PC-3 (cell line): ENCODE data around the gene PCARE. TPM values are rescaled to one million over a fixed set of nuclear protein-coding genes. Genes with fewer than 3 reads are reported as not detected.

Experiments used
- ATAC-seq: fragments of 200-7000 bp; cut with Tn5 transposase; 2 replicates; pipeline ENCODE4 v1.9.1; 2020; ENCODE audit warnings: mild to moderate bottlenecking, moderate library complexity
- BruUV-seq: library from RNA; stranded (reverse); fragments of 400-500 nt; replicated peaks from 2 replicates; lab custom pipeline; 2021; lab: Mats Ljungman, UMichigan
- CTCF ChIA-PET: fragments of 300-600 bp; sonication (Branson Sonifier 250); formaldehyde crosslinking; loops from one replicate; lab custom pipeline; 2022; ENCODE audit warnings: antibody characterized with exemption; lab: Charles Lee
- POLR2A ChIA-PET: fragments of 300-600 bp; sonication (Branson Sonifier 250); formaldehyde crosslinking; loops from one replicate; lab custom pipeline; 2022; ENCODE audit warnings: antibody characterized with exemption; ENCODE audit not compliant: unreplicated experiment; lab: Charles Lee
- DNase-seq: peaks from one replicate; pipeline ENCODE4 v3.0.0-alpha.2; 2015
- H2AFZ ChIP-seq: fragments of 300-600 bp; sonication (generic); 2 replicates; pipeline ENCODE4 v1.6.0; 2016; ENCODE audit warnings: antibody characterized with exemption, low read length
- H3F3A ChIP-seq: fragments of 300-600 bp; sonication (generic); one replicate; pipeline ENCODE4 v1.6.0; 2017; ENCODE audit warnings: antibody characterized with exemption, low read length, control low read depth, mild to moderate bottlenecking; ENCODE audit not compliant: unreplicated experiment
- H3K27ac ChIP-seq: fragments of 300-600 bp; sonication (generic); 2 replicates; pipeline ENCODE4 v1.5.1; 2016; ENCODE audit warnings: mild to moderate bottlenecking, low read length
- H3K27me3 ChIP-seq: fragments of 300-600 bp; sonication (generic); 2 replicates; pipeline ENCODE4 v1.6.1; 2016; ENCODE audit warnings: low read length, mixed read lengths
- H3K36me3 ChIP-seq: fragments of 300-600 bp; sonication (generic); 2 replicates; pipeline ENCODE4 v1.6.1; 2016; ENCODE audit warnings: low read depth, mixed run types, low read length, mixed read lengths
- H3K4me1 ChIP-seq: fragments of 300-600 bp; sonication (generic); 2 replicates; pipeline ENCODE4 v1.5.1; 2016; ENCODE audit warnings: low read length; ENCODE audit not compliant: insufficient read depth
- H3K4me2 ChIP-seq: fragments of 300-600 bp; sonication (generic); 2 replicates; pipeline ENCODE4 v1.6.0; 2016; ENCODE audit warnings: low read length
- H3K4me3 ChIP-seq: fragments of 300-600 bp; sonication (generic); 2 replicates; pipeline ENCODE4 v1.5.1; 2016; ENCODE audit warnings: mild to moderate bottlenecking, low read length, mixed read lengths
- H3K79me2 ChIP-seq: fragments of 300-600 bp; sonication (generic); 2 replicates; pipeline ENCODE4 v1.6.1; 2017; ENCODE audit warnings: low read length, mixed read lengths
- H3K9ac ChIP-seq: fragments of 300-600 bp; sonication (generic); 2 replicates; pipeline ENCODE4 v1.6.0; 2016; ENCODE audit warnings: mild to moderate bottlenecking, low read length
- H3K9me2 ChIP-seq: fragments of 300-600 bp; sonication (generic); replicated peaks from 2 replicates; pipeline ENCODE4 v1.6.1; 2016; ENCODE audit warnings: mixed run types, low read length, mixed read lengths
- H3K9me3 ChIP-seq: fragments of 300-600 bp; sonication (generic); 2 replicates; pipeline ENCODE4 v1.6.1; 2016; ENCODE audit warnings: low read length, mixed read lengths
- H4K20me1 ChIP-seq: fragments of 300-600 bp; sonication (generic); 2 replicates; pipeline ENCODE4 v1.6.1; 2016; ENCODE audit warnings: low read length, mixed read lengths
- EZH2 ChIP-seq: fragments of 300-600 bp; sonication (generic); IDR thresholded peaks from one replicate; pipeline ENCODE4 v1.6.1; 2017; ENCODE audit warnings: antibody characterized with exemption, mild to moderate bottlenecking, low read length; ENCODE audit not compliant: unreplicated experiment
- EZH2phosphoT487 ChIP-seq: fragments of 300-600 bp; sonication (generic); IDR thresholded peaks from 2 replicates; pipeline ENCODE4 v1.6.1; 2018; ENCODE audit warnings: mild to moderate bottlenecking, antibody characterized with exemption, low read length, borderline replicate concordance
- intact Hi-C: fragments of 100-400 bp; cut with micrococcal nuclease; formaldehyde crosslinking; loops from 2 replicates; pipeline ENCODE4 v1.9.0; 2023
- total RNA-seq: library from RNA; depleted of rRNA; stranded (reverse); fragments of >200 nt; gene quantifications from 2 replicates; pipeline ENCODE4 v1.2.3, GENCODE V29; 2014; rRNA removed
- TF ChIP-seq, protein P1 (sequence below): fragments of 300-600 bp; sonication (generic); conservative IDR thresholded peaks from 2 replicates; pipeline ENCODE4 v1.5.1; 2017; ENCODE audit warnings: antibody characterized with exemption, low read depth, mild to moderate bottlenecking, low read length

PCARE gene
- total RNA-seq, 1 experiment from 2014 or later: not detected

DNA sequence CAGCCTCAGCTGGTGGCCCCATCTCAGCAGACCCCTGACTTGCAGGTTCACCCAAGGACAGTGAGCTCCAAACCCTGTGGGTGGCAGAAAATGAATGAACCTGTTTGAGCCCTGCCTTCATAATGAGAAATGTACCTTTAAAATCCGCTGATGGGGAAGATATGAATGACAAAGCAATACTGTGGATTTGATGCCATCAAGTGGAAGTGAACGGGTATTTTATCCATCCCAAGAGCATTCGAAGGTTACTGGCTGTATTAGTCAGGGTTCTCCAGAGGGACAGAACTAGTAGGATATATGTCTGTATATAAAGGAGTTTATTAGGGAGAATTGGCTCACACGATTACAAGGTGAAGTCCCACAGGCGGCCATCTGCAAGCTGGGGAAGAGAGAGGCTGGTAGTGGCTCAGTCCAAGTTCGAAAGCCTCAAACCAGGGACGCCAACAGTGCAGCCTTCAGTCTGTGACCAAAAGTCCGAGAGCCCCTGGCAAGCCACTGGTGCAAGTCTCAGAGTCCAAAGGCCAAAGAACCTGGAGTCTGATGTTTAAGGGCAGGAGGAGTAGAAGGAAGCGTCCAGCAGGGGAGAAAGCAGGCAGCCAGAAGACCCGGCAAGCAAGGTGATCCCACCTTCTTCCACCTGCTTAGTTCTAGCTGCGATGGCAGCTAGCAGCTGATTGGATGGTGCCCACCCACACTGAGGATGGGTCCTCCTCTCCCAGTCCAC lies 61.1 kb downstream of the PCARE start:
- DNase-seq (peak; percentile 33), ATAC-seq (0 out of 2 replicates have a peak, but pooled peaks have one; percentile 18)
- Histone ChIP-seq H3K4me3 (no peak overlapping the region), H3K9me2 (no peaks in the 10 kb centered on the region), H3K36me3 (no peaks in the 10 kb centered on the region), H3K9me3 (no peaks in the 10 kb centered on the region), H3K4me2 (no peak overlapping the region), H4K20me1 (no peaks in the 10 kb centered on the region), H2AFZ (no peak overlapping the region), H3K27ac (no peak overlapping the region), H3F3A (no peaks in the 10 kb centered on the region), H3K9ac (no peak overlapping the region), H3K79me2 (no peaks in the 10 kb centered on the region), H3K4me1 (peaks cover 15% of the 10 kb centered on the region), H3K27me3 (no peaks in the 10 kb centered on the region)
- intact Hi-C loops: loop anchor here (1.0 kb wide), 1 partner anchor 55 kb away; no protein-coding TSS in a partner anchor
- POLR2A ChIA-PET: interaction anchor here (0.5 kb wide), 1 partner anchor 34 kb away, joined by 3 read pairs; no protein-coding TSS in a partner anchor
- BruUV-seq: no TSS peak
- no peak for TF ChIP-seq EZH2phosphoT487
- TF ChIP-seq, protein P1, sequence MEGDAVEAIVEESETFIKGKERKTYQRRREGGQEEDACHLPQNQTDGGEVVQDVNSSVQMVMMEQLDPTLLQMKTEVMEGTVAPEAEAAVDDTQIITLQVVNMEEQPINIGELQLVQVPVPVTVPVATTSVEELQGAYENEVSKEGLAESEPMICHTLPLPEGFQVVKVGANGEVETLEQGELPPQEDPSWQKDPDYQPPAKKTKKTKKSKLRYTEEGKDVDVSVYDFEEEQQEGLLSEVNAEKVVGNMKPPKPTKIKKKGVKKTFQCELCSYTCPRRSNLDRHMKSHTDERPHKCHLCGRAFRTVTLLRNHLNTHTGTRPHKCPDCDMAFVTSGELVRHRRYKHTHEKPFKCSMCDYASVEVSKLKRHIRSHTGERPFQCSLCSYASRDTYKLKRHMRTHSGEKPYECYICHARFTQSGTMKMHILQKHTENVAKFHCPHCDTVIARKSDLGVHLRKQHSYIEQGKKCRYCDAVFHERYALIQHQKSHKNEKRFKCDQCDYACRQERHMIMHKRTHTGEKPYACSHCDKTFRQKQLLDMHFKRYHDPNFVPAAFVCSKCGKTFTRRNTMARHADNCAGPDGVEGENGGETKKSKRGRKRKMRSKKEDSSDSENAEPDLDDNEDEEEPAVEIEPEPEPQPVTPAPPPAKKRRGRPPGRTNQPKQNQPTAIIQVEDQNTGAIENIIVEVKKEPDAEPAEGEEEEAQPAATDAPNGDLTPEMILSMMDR: peak; percentile 29; the same call in 1 of the 2 replicates
- CTCF ChIA-PET: no interaction called here

DNA sequence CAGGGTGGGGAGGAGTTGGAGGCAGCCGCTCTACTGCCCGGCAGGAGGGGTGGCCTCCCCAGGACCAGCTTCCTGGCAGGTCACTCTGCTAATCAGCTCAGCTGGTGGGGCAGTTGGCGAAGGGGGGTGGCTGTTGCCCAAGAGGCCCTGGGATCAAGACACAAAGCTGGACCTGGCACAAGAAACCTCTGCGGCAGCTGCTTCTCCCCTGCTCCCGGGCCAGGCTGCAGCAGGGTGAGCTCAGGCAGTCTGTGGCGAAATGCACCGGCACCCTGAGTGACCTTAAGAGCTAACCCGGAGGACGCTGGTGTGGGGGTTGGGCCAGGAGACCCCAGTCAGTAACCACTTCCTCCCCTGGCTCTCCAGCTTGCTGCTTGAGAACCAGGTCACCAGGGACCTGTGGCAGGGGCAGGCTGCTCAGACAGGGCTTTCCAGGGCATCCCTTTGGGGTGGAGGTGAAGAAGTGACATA lies 62.1 kb downstream of the PCARE start:
- ChIA-PET POLR2A (interaction anchor here (0.5 kb wide), 1 partner anchor 35 kb away, joined by 3 read pairs; no protein-coding TSS in a partner anchor), CTCF (no interaction called here)
- no peak overlapping the region for H3K9ac ChIP-seq
- H3K4me3 ChIP-seq: no peak overlapping the region
- TF ChIP-seq EZH2 (no peak), EZH2phosphoT487 (no peak)
- TF ChIP-seq, protein P1: no peak
- DNase-seq (no peak), ATAC-seq (no peak)
- H3K36me3 ChIP-seq: no peaks in the 10 kb centered on the region
- no peak overlapping the region for H2AFZ ChIP-seq
- no peaks in the 10 kb centered on the region for H3F3A ChIP-seq
- peaks cover 15% of the 10 kb centered on the region for H3K4me1 ChIP-seq
- H3K9me3 ChIP-seq: no peaks in the 10 kb centered on the region
- H3K27me3 ChIP-seq: no peaks in the 10 kb centered on the region
- no peaks in the 10 kb centered on the region for H3K79me2 ChIP-seq
- H4K20me1 ChIP-seq: no peaks in the 10 kb centered on the region
- no TSS peak for BruUV-seq
- no peaks in the 10 kb centered on the region for H3K9me2 ChIP-seq
- H3K27ac ChIP-seq: no peak overlapping the region
- intact Hi-C loops: no loop called here
- H3K4me2 ChIP-seq: no peak overlapping the region

Other genes with a start within 250 kb of the PCARE start
- 19.8 and 21.7 TPM in 2 replicates for gene TRMT61B, start 204.2 kb downstream of the PCARE start, total RNA-seq
- gene WDR43, start 179.9 kb downstream of the PCARE start, total RNA-seq: 89.4 and 134 TPM in 2 replicates
- not detected in 2 replicates for gene TOGARAM2, start 93.2 kb downstream of the PCARE start, total RNA-seq
- 24.2 and 25.1 TPM in 2 replicates for gene CLIP4, start 40.9 kb upstream of the PCARE start, total RNA-seq